NCI-H1048 (cell line): ENCODE measurements around the gene C1R.

ENCODE experiments used
- DNase-seq: peaks from one replicate; lab custom pipeline; 2025; lab: John Stamatoyannopoulos, UW

Gene C1R

DNA sequence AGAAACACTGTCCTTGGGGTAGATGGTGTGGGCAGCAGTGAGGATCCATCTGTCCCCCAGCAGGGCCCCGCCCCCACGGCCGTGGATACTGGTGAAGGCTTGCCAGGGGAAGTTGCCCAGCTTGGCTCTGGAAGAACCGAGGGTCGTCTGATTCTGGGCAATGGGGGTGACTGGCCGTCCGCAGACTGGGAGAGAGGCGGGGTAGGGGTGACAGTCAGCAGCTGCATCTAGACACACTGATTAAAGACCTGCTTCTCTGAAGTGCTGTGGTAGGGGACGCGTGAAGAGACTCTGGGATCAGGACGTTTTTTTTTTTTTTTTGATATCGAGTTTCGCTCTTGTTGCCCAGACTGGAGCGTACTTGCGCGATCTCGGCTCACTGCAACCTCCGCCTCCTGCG, 4.7 kb upstream of the C1R start:
- DNase-seq: no peak

DNA sequence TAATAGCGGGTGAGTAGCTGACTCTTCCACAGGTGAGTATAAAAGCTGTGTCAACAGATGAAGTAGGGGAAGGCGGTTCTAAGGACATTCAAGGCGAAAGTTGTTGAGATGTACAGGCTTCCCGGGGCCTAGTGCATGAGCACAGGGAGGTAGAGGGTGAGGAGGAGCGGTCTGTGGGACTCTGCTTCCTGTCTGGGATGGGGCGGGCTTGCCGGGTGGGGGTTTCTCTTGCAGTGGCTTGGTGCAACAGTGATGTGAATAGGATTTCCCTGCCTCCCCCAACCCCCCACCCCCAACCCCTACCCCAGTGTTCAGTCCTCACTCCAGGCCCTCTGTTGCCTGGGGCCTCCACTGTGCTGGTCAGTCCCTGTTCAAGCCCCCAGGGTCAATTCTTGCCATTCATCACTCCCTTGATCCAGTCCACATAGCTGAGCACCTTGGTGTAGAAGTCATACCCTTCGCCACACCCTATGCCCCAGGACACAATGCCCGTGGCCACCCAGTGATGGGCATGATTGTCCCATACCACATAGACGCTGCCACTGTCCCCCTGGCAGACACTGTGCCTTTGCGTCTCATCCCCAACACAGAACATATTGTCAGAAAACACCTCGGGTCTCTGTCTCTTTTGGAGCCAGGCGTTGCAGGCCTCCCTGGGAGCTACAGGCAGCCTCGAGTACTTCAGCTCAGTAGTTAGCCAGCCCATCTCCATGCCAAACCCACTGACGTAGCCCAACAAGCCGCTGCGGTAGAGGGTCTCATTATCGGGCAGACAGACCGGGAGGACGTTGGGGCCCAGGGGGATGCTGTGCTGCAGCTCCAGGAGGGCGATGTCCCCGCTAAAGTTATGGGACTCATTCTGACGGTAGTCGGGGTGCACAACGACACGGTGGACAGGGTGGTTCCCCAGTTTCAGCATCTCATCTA, 4.0 kb upstream of the C1R start:
- no peak for DNase-seq

DNA sequence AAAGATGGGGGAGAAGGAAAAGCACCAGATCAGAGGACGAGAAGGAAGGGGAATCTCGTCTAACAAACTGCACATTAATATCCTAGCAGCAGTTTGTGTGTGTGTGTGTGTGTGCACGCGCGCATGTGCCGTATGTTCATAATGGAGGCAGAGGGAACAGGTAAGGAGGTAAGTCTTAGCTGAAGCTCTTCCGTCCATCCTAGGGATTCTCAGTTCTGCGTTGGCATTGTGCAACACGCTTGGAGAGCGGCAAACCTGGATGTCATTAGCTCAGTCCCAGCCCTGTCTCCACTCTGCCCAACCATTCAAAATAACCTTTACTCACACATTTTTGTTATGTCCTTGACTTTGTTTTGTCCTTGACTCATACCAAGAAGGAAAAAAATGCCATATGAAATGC, 1.6 kb upstream of the C1R start:
- DNase-seq: no peak

DNA sequence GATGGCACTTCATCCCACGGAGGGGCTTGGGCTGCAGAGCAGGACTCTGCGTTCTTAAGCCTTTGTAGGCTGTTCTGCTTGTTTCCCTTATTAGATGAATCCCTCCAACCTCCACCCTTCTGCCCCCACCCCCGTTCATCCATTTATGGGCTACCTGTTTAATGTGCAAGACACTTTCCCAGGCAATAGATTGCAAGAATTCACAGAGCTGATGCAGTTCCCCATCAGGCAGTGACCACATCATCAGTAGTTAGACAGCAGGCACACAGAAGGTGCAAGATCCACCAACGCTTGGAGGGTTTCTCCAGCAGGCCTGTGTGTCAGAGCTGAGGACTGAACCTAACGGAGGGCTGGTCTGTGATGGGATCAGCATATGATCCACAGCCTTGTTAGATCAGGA, 1.2 kb upstream of the C1R start:
- DNase-seq: no peak

DNA sequence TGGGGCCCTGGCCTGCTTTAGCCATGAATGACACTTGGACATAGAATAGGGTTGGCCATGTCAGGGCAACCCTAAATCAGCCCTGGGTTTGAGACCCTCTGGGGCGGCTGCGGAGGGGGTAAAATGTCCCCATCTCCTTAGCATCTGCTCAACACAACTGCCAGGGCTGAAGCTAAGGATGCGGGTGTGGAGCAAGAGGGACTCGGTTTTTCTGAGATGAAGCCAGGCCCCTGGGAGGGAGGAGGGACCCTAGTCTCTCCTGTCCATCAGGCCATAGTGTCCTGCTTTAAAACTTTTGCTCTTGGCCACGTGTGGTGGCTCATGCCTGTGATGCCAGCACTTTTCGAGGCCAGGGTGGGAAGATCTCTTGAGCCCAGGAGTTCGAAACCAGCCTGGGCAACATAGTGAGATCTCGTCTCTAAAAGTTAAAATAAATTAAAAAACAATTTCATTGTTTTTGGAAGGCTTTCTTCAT, 778 bp upstream of the C1R start:
- DNase-seq: no peak

- no peak for DNase-seq
Measured at GRCh38 chr12:7091660-7092228, 501 bp downstream of the C1R start.

- DNase-seq: no peak
Measured at GRCh38 chr12:7091171-7091570, 1.1 kb downstream of the C1R start.

- DNase-seq: no peak
Measured at GRCh38 chr12:7090222-7090998, 1.8 kb downstream of the C1R start.

- DNase-seq: no peak
Measured at GRCh38 chr12:7089196-7089871, 2.9 kb downstream of the C1R start.

GRCh38 chr12:7083125-7083524, 9.1 kb downstream of the C1R start:
- no peak for DNase-seq

- no peak for DNase-seq
Measured at GRCh38 chr12:7081037-7081436, 11.2 kb downstream of the C1R start.

DNA sequence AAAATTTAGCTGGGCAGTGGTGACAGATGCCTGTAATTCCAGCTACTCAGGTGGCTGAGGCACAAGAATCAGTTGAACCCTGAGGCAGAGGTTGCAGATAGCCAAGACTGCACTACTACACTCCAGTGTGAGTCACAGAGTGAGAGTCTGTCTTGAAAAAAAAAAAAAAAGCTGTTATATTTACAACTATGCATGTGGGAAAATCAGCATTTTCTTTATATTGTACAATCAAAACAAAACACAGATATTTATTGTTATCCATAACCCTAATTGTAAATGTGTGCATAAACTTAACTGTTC, 12.5 kb downstream of the C1R start:
- no peak for DNase-seq

DNA sequence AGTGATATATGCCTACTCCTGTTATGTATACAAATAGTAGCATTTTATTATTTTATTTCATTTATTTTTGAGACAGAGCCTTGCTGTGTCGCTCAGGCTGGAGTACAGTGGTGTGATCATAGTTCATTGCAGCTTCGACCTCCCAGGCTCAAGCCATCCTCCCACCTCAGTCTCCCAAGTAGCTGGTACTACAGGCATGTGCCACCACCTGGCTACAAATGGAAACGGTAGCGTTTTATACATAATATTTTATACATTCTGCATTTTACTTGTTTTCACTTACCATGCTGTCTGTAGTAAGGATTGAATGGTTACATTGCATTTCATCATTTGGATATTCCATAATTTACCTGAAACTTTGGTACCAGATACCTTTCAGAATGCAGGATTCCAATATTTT, 14.1 kb downstream of the C1R start:
- DNase-seq: no peak

- DNase-seq: no peak
Measured at GRCh38 chr12:7076493-7076892, 15.8 kb downstream of the C1R start.

- DNase-seq: no peak
Measured at GRCh38 chr12:7075939-7076338, 16.3 kb downstream of the C1R start.

- DNase-seq: no peak
Measured at GRCh38 chr12:7075518-7075917, 16.7 kb downstream of the C1R start.

DNA sequence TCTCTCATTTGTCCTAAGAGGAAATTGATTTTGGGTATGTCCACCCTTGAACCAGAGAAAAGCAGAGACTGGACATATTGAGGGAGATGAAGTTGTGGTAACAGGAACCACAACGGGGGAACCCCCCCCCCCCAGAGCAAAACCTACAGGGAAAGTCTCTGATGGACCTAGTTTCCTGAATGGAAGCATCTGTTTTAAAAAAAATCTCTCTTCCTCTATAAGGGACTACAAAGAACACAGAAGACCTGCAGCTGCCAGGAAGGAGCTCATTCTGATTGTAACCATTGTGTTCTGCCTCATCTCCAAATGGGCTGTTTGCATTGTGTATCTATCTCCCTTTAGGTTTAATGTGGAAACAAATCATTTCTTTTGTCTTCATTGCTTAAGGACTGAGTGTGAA, 18.3 kb downstream of the C1R start:
- no peak for DNase-seq

GRCh38 chr12:7072554-7072953, 19.7 kb downstream of the C1R start:
- no peak for DNase-seq

GRCh38 chr12:7072035-7072434, 20.2 kb downstream of the C1R start:
- DNase-seq: no peak

DNA sequence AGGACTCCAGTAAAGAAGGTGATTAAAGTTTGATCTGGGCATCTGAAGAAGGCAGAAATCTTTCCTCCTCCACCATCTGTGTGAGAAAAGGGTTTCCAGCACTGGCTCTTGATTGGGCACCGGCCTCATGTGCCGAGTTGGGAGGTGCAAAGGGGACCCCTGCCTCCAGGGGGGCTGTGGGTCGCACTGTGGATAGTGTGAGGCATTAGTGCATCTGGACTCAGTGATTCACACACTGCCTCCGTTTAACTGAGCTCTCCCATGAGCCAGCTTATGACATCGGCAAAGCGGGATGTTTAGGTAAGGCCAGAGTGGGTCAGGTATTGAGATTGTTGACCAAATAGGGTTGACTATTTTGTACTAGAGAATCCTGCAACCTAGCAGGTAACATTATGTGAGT, 22.9 kb downstream of the C1R start:
- no peak for DNase-seq

DNA sequence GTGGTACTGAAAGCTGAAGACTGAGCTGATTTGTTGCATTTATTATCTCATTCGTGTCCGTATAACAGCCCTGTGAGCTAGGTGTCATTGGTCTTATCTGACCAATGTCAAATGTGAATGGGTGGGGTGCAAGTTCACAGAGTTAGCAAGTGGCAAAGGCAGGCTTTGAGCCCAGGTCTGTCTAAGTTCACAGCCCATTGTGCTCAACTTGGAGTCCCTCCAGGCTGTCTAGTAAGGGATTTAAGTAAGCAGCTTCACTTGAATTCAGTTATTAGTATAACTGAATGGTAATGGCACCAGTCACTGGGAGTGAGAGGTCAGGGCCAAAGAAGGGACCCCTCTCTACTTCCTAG, 23.3 kb downstream of the C1R start:
- no peak for DNase-seq

GRCh38 chr12:7068240-7068993, 23.8 kb downstream of the C1R start:
- DNase-seq: no peak
